OCI-M1 (cell line): ENCODE results near the gene TEDC1.
"Not testable (repeated sequence)": the region's sequence is repeated elsewhere in the genome, so short reads cannot be mapped to it uniquely, and the experiment has no call there.

Experiments used
- DNase-seq: peaks from one replicate; lab custom pipeline; 2025; lab: John Stamatoyannopoulos, UW

Gene TEDC1

GRCh38 chr14:105537580-105538474, 46.8 kb downstream of the TEDC1 start:
- peak; percentile 21 for DNase-seq

- no peak for DNase-seq
Observed at GRCh38 chr14:105538481-105539049, 47.5 kb downstream of the TEDC1 start.

GRCh38 chr14:105540811-105541210, 49.8 kb downstream of the TEDC1 start:
- DNase-seq: no peak

- no peak for DNase-seq
Observed at GRCh38 chr14:105541218-105541875, 50.3 kb downstream of the TEDC1 start.

- DNase-seq: not testable (repeated sequence)
Observed at GRCh38 chr14:105545676-105546075, 54.6 kb downstream of the TEDC1 start.

- DNase-seq: not testable (repeated sequence)
Observed at GRCh38 chr14:105546410-105546809, 55.4 kb downstream of the TEDC1 start.

GRCh38 chr14:105547072-105547471, 56.0 kb downstream of the TEDC1 start:
- DNase-seq: not testable (repeated sequence)

- DNase-seq: no peak
Observed at GRCh38 chr14:105547741-105548169, 56.7 kb downstream of the TEDC1 start.
